GM12878 (cell line): ENCODE measurements around the gene MTF2.

Experiments
- ATF7 ChIP-seq: fragments of 450-650 bp; IDR thresholded peaks from 2 replicates; pipeline ENCODE4 v1.6.1; 2016; ENCODE audit warnings: low read depth, mild to moderate bottlenecking
- CTCF ChIP-seq, 3 experiments: IDR thresholded peaks in 2 of 3; conservative IDR thresholded peaks in 1 of 3; 2 replicates each; pipeline ENCODE4 v1.5.1; 2011; ENCODE audit warnings: low read depth in 3 of 3, low read length in 3 of 3, mild to moderate bottlenecking in 3 of 3, control low read depth in 2 of 3, moderate library complexity in 2 of 3, inconsistent platforms in 1 of 3, mixed read lengths in 1 of 3; ENCODE audit not compliant: control insufficient read depth in 2 of 3, insufficient read depth in 1 of 3; ENCODE audit errors: extremely low read depth in 1 of 3
- DPF2 ChIP-seq: fragments of 450-650 bp; IDR thresholded peaks from 2 replicates; pipeline ENCODE4 v1.6.1; 2017; ENCODE audit warnings: mild to moderate bottlenecking
- EGR1 ChIP-seq, 2 experiments: IDR thresholded peaks; 1 replicate in 1 of 2; 2 replicates in 1 of 2; pipeline ENCODE4 v1.6.1; 2011 to 2012; ENCODE audit warnings: low read depth in 2 of 2, low read length in 2 of 2, borderline replicate concordance in 1 of 2, mild to moderate bottlenecking in 1 of 2, moderate library complexity in 1 of 2
- ELK1 ChIP-seq: IDR thresholded peaks from 2 replicates; pipeline ENCODE4 v1.6.1; 2012; ENCODE audit warnings: low read depth, low read length, improper control_type of control experiment
- EZH2 ChIP-seq: IDR thresholded peaks from 2 replicates; pipeline ENCODE4 v1.6.1; 2012; ENCODE audit warnings: low read depth, mild to moderate bottlenecking, control low read depth, inconsistent platforms, low read length, borderline replicate concordance; ENCODE audit not compliant: control insufficient read depth
- NBN ChIP-seq: fragments of 450-650 bp; IDR thresholded peaks from 2 replicates; pipeline ENCODE4 v1.6.1; 2016
- NFIC ChIP-seq: IDR thresholded peaks from 2 replicates; pipeline ENCODE4 v1.6.1; 2012; ENCODE audit warnings: low read depth, mild to moderate bottlenecking, inconsistent platforms, low read length, moderate library complexity
- NR2F1 ChIP-seq: fragments of 450-650 bp; conservative IDR thresholded peaks from 2 replicates; pipeline ENCODE4 v1.6.1; 2017; ENCODE audit warnings: mild to moderate bottlenecking
- RAD51 ChIP-seq: fragments of 450-650 bp; IDR thresholded peaks from 2 replicates; pipeline ENCODE4 v1.6.1; 2016; ENCODE audit warnings: moderate library complexity, mild to moderate bottlenecking, inconsistent platforms
- TAF1 ChIP-seq: IDR thresholded peaks from 2 replicates; pipeline ENCODE4 v1.6.1; 2011; ENCODE audit warnings: mild to moderate bottlenecking, low read depth, low read length, borderline replicate concordance

GRCh38 chr1:93078986-93079654 is at the start of gene MTF2:
- 0 out of 6 replicates have a peak, but pooled peaks of 1 of the 3 experiments have one; percentile 1 for TF ChIP-seq CTCF (IDR thresholded peaks at IDR 0.05 in 2 of 3, conservative IDR thresholded peaks at IDR 0.05 in 1 of 3; ENCODE audit: control insufficient read depth in 2 of 3, extremely low read depth in 1 of 3, insufficient read depth in 1 of 3, low read depth in 3 of 3, low read length in 3 of 3)
- no peak for TF ChIP-seq EZH2
- peak; percentile 80 for TF ChIP-seq NFIC
- peak; percentile 95 for TF ChIP-seq DPF2
- TF ChIP-seq ATF7, result peak; percentile 45
- TF ChIP-seq NR2F1, result peak; percentile 84
- peak; percentile 98 for TF ChIP-seq NBN
- TF ChIP-seq ELK1, result peak; percentile 72
- TF ChIP-seq EGR1 (IDR thresholded peaks at IDR 0.05; ENCODE audit: borderline replicate concordance in 1 of 2, low read depth in 2 of 2, low read length in 2 of 2), result peak; percentile 68 to 76
- no peak for TF ChIP-seq RAD51
- TF ChIP-seq TAF1, result peak; percentile 100
